HL-60/S4 treated with retinoic acid at 250 ng/mL for 4 days and 3 days (cell line): Measurements from ENCODE around the gene CNKSR1.

Experiments
- in situ Hi-C: fragments of 300-500 bp; cut with MboI; formaldehyde crosslinking; loops from 2 replicates; pipeline ENCODE4 v1.7.0; 2022; ENCODE audit warnings: low sequenced_read_pairs

Gene CNKSR1

DNA sequence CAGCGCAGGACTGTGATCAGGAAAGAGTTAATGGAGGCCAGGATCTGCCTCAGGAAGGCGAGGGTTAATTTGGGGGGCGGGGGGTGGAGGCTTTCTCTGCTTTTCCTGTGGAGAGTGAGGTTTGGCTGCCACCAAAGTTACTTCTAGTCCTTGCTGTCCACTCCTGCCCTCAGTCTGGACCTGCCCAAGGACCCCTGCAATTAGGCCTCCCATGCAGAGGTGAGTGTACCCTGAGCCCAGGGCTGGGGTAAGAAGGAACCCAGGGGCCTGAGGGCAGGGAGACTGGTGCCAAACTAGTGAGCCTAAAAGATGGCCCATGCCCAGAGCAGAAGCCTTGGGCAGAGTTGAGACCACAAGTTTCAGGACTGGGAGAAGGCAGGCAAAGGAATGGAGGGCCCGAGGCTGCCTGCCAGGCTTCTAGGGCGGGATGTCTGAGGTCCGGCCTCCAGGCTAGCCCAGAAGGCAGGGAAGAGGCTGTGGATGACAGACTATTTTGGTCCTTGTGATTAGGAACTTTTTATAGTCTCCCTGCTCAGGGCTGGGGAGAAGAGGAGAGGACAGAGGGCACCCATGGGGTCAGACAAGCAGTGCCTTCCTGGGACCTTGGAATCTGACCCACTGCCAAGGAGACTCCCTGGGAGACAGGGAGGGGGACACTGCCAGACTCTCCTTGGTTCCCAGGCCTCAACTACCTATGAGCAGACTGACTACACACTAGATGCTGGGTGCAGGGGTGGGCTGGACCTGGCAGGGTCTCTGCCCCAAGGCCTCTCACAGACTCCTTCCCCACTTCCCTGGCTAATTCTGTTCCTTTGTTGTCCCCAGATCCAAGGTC is 18.2 kb upstream of the CNKSR1 start, which contains the start of gene FAM110D:
Gene FAM110D (plus strand): TSS at position 172 of the 835 bp plus-strand sequence. CDS start 2,213 bp downstream, outside the sequence.
- in situ Hi-C loops = no loop called here

DNA sequence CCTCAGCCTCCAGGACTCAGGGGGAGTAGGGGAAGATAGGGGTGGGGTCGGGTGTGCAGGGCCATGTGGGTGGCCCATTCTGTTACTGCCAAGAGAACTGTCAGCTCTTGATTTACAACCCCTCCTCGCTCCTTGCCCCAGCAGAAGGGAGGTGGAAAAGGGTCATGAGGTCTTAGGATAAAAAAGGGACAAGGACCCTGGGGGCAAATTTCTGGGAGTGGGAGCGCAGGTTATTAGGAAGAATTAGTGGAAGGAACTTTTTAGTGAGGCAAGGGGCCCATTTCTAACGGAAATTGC is 17.6 kb upstream of the CNKSR1 start:
- in situ Hi-C loops = no loop called here

- in situ Hi-C loops = no loop called here
These were observed 16.5 kb upstream of the CNKSR1 start for GRCh38 chr1:26160527-26161414.

GRCh38 chr1:26161415-26162219 is 15.7 kb upstream of the CNKSR1 start:
- in situ Hi-C loops = no loop called here

DNA sequence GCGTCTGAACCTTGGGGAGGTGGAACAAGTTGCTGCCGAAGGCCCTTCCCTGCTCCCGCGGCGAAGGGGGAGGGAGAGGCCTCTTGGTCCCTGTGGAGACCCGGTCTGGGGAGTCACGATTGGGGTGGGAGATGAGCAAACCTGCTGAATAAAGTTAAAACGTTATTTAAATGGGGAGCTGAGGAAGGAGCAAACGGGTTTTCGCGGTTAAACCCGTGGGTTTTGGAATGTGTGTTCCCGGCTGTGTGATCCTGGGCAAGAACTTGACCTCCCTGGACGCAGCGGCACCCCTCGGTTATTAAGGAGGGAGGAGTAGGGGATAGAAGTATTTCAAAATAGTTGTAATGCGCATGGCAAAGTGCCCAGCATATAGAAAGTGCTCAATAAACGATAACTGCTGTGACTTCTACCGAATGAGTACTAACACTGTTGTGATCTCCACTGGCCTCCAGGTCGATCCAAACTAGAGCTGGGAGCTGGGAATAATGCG is 15.0 kb upstream of the CNKSR1 start:
- in situ Hi-C loops = no loop called here

DNA sequence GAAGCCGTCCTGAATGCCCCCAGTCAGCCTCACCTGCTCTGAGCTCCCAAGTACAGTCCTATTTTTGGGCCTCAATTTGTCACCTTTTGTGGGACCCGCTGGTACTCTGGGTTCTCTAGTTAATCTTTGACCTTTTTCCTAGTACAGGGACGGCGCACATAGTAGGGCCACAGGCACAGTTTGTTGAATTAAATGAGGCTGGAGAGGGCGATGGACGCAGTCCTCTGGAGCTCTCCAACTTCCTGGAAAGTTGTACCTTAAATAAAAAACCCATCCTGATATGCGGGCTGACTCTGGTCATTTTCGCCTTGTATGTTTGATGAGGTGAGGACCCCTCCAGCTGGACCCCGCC is 13.6 kb upstream of the CNKSR1 start:
- in situ Hi-C loops = no loop called here

GRCh38 chr1:26164036-26164860 is 13.0 kb upstream of the CNKSR1 start:
- in situ Hi-C loops = no loop called here

DNA sequence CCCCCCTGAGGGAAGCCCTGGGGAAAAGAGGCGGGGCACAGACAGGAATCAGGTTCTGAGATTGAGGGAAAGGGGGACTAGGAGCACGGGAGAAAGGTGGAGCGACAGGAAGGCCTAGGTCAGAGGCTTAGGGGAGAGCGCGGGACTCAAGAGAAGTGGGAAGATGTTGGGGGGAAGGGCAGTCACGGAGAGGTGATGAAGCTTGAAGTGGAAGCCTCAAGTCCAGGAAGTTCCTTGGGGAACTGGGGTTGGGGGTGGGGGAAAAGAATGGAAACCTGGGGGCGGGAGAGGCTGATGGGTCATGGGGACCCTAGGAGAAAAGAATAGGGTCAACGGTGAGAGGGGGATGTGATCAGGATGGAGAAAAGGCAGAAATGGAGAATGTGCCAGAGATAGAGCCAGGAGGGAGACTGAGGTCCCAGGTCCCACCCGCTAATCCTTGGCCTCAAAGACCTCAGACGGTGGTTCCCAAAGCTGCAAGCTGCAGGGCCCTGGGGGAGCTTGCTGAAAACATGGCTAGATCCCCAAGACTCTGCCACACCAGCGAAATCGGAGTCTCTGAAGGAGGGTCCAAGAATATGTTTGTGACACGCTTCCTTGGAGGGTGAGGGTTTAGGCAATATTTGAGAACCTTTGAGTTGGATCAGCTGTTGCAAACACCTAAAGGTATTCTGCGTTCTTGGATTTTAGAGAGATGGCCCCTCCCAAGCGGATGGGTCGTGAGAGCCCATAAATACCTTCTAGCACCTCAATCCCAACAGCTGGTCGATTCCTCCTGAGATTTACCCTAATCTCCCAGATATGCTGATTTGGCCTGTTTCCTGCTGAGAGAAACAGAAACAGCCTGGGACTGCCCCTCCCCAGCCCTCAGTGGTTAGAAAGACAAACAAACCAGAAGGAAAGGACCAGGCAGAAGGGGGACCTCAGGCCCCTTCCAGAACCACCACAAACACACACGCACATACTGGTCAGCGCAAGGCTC is 12.1 kb upstream of the CNKSR1 start:
- in situ Hi-C loops = no loop called here

- in situ Hi-C loops = no loop called here
These were observed 10.5 kb upstream of the CNKSR1 start for GRCh38 chr1:26166719-26167281.

- in situ Hi-C loops = no loop called here
These were observed 8.7 kb upstream of the CNKSR1 start, which contains the start of gene C1orf232 for GRCh38 chr1:26168410-26169197. Gene C1orf232, minus strand, starts transcription at chr1:26168963. Its CDS starts 464 bp downstream, at chr1:26168499.

GRCh38 chr1:26169198-26169554 is 8.1 kb upstream of the CNKSR1 start:
- in situ Hi-C loops = no loop called here

DNA sequence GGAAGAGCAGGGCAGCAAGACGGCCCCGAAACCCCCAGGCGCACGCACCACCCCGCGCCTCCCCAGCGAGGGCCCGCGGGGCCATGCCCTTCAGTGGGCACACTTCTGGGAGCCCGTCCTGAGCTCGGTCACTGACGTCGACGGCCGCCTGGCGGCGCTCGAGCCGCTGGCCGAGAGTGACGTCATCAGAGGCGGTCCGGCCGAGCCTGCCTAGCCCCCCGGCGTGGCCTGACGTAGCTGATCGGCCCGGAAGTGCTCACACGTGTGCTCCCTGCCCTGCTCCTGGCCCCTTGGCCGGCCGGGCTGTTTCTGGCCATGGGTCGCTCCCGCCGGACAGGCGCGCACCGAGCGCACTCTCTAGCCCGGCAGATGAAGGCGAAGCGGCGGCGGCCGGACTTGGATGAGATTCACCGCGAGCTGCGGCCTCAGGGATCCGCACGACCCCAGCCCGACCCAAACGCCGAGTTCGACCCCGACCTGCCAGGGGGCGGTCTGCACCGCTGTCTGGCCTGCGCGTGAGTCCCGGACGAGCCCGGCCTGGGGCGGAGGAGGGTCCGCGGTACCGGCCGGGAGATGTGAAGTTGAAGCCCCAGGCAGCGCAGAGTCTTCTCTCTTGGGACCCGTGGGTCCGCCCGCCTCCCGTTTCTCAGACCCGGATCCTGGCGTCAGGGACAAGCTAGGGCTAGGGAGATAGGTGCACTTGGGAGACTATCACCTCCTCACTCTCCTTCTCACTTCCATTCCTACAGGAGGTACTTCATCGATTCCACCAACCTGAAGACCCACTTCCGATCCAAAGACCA is 7.4 kb upstream of the CNKSR1 start, which contains the start of gene ZNF593:
Gene ZNF593 (plus strand): TSS at position 240 of the 803 bp plus-strand sequence. CDS start 76 bp downstream, at position 316.
- in situ Hi-C loops = no loop called here

DNA sequence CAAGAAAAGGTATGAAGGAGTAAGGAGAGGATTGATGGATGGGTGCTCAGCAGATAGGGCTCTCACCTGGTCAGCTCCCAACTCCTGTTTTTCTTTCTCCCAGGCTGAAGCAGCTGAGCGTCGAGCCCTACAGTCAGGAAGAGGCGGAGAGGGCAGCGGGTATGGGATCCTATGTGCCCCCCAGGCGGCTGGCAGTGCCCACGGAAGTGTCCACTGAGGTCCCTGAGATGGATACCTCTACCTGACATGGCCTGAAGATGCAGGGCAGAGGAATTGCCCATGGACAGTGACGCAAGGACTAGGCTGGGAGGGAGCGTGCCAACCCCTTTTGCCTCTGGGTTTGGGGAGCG is 6.8 kb upstream of the CNKSR1 start:
- in situ Hi-C loops = no loop called here

DNA sequence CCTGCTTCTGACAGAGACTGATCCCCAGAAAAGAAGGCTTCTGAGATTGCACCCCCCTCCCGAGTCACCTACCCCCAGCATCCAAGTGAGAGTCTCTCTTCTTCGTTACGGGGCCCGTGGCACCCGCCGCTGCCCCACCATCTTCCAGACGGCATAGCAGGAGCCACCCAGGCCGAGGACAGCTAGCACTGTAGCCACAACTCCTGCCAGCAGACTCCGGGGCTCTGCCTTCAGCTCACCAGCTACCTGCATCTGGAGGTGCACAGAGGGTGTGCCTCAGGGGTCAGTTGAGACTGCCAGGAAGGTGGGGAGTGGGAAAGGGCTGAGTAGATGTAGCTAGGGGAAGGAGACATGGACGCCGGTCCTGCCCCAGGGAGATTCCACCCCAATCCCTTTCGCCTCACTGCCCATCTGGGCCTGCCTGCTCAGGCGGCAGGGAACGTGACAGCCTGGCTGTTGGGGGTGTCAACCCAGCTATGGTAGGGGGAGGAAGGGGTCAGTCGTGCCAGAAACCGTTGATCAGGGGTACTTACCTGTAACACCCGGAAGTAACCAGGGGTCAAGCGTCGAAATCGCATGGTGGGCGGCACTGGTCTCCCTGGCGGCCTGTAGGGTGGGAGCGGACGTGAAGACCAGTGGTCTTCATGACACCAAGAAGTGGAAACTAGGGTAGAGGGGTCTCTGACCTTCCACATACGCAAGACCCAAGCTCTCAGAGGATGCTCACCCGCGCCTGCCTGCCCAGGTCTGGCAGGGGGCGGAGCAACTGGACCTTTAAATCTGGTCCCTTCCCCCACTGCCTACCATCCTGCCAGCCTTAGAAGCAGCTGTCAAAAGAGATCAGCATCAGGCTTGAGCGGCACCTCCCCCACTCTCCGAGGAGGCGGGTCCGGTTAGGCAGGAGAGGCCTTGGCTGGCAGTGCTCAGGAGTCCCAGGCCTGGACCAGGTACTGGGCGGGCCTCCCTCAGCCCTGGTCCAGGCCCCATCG is 5.9 kb upstream of the CNKSR1 start, which contains the start of gene ZNF593OS:
Gene ZNF593OS (minus strand): TSS at position 749 of the 989 bp plus-strand sequence. CDS start 171 bp downstream, at position 578.
- in situ Hi-C loops = no loop called here

- in situ Hi-C loops = no loop called here
These were observed 1.9 kb upstream of the CNKSR1 start for GRCh38 chr1:26175346-26175745.
